ENCODE results near the gene RPH3AL. TPM values are rescaled to one million over a fixed set of nuclear protein-coding genes. Genes with fewer than 3 reads are reported as not detected.

RPH3AL gene
- total RNA-seq, 4 donors from 2014 or later = 31.4 to 92.4 (median 48.6) TPM

- H3K27ac ChIP-seq = no peak overlapping the region
- TF ChIP-seq POLR2A (IDR thresholded peaks at IDR 0.05) = no peak
- TF ChIP-seq, protein P1, sequence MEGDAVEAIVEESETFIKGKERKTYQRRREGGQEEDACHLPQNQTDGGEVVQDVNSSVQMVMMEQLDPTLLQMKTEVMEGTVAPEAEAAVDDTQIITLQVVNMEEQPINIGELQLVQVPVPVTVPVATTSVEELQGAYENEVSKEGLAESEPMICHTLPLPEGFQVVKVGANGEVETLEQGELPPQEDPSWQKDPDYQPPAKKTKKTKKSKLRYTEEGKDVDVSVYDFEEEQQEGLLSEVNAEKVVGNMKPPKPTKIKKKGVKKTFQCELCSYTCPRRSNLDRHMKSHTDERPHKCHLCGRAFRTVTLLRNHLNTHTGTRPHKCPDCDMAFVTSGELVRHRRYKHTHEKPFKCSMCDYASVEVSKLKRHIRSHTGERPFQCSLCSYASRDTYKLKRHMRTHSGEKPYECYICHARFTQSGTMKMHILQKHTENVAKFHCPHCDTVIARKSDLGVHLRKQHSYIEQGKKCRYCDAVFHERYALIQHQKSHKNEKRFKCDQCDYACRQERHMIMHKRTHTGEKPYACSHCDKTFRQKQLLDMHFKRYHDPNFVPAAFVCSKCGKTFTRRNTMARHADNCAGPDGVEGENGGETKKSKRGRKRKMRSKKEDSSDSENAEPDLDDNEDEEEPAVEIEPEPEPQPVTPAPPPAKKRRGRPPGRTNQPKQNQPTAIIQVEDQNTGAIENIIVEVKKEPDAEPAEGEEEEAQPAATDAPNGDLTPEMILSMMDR (IDR thresholded peaks at IDR 0.05) = no peak
- DNase-seq = peak in 1 of 3 donors; percentile 38
- no peaks in the 10 kb centered on the region for H3K27me3 ChIP-seq
- H3K4me3 ChIP-seq = no peak overlapping the region
- no peaks in the 10 kb centered on the region for H3K4me1 ChIP-seq
- H3K36me3 ChIP-seq = no peaks in the 10 kb centered on the region
- H3K9me3 ChIP-seq = no peaks in the 10 kb centered on the region
Measured at GRCh38 chr17:292531-293382, 59.9 kb downstream of the RPH3AL start.

GRCh38 chr17:292016-292415 is 60.6 kb downstream of the RPH3AL start:
- no peaks in the 10 kb centered on the region for H3K9me3 ChIP-seq
- no peak overlapping the region for H3K4me3 ChIP-seq
- TF ChIP-seq POLR2A (IDR thresholded peaks at IDR 0.05) = no peak
- TF ChIP-seq, protein P1 (IDR thresholded peaks at IDR 0.05) = no peak
- H3K27me3 ChIP-seq = no peaks in the 10 kb centered on the region
- DNase-seq = peak in 1 of 3 donors; percentile 35
- no peaks in the 10 kb centered on the region for H3K36me3 ChIP-seq
- no peaks in the 10 kb centered on the region for H3K4me1 ChIP-seq
- no peak overlapping the region for H3K27ac ChIP-seq

DNA sequence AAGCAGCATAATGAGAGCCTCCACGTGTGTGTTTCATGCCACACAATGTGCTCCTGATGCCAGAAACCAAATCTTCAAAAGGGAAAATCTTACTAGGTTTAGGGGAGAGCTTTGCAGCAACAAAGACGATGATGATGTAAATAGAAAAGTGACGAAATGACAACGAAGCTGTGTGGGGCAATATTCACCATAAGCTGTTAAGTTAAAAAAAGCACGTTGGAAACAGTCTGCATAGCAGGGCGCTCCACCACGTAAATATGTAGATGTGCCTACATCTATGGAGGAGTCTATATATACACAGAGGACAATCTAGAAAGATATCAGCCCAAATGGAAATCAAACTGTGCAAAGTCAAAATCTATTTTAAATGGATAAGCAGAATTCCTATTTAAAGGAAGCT is 61.0 kb downstream of the RPH3AL start:
- Histone ChIP-seq H3K9me3 (no peaks in the 10 kb centered on the region), H3K36me3 (no peaks in the 10 kb centered on the region), H3K4me3 (no peak overlapping the region), H3K27ac (no peak overlapping the region), H3K4me1 (no peaks in the 10 kb centered on the region), H3K27me3 (no peaks in the 10 kb centered on the region)
- DNase-seq = no peak
- TF ChIP-seq, protein P1 (IDR thresholded peaks at IDR 0.05) = no peak
- no peak for TF ChIP-seq POLR2A (IDR thresholded peaks at IDR 0.05)

GRCh38 chr17:290626-291025 is 62.0 kb downstream of the RPH3AL start:
- H3K27ac ChIP-seq = no peak overlapping the region
- H3K4me3 ChIP-seq = no peak overlapping the region
- TF ChIP-seq, protein P1 (IDR thresholded peaks at IDR 0.05) = no peak
- no peak for TF ChIP-seq POLR2A (IDR thresholded peaks at IDR 0.05)
- DNase-seq = peak in 1 of 3 donors; percentile 24
- no peaks in the 10 kb centered on the region for H3K27me3 ChIP-seq
- H3K36me3 ChIP-seq = no peaks in the 10 kb centered on the region
- H3K4me1 ChIP-seq = no peaks in the 10 kb centered on the region
- H3K9me3 ChIP-seq = no peaks in the 10 kb centered on the region

DNA sequence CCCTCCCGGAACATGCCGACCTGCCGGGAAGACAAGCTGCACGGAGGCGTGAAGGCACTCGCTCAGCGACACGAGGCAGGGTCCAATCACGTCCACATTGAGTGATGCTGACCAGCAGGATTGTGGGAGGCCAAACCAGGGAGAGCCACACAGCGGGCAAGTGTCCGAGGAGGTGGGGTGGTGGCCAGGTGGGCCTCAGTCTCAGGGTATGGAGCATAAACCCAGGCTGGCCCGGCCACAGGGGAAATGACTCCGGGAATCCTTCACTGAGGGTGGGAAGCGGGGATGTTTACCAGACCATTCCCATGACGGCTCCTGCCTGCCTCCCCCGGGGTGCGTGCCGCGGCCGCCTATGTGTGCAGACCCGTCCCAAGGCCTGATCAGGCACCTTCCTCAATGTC is 62.5 kb downstream of the RPH3AL start:
- Histone ChIP-seq H3K36me3 (peaks cover 0 to 2% (median 0%) of the 10 kb centered on the region in 3 donors), H3K4me3 (no peak overlapping the region), H3K27me3 (no peaks in the 10 kb centered on the region), H3K27ac (no peak overlapping the region), H3K4me1 (no peaks in the 10 kb centered on the region), H3K9me3 (no peaks in the 10 kb centered on the region)
- no peak for TF ChIP-seq POLR2A (IDR thresholded peaks at IDR 0.05)
- TF ChIP-seq, protein P1 (IDR thresholded peaks at IDR 0.05) = no peak
- DNase-seq = peak in 1 of 3 donors; percentile 43

Data from Peyer's patch (tissue), 4 donors.